Mesenchymal stem cell (in vitro differentiated cells and primary cell): Measurements from ENCODE around the gene PRKACA.

ENCODE experiments used
- DNase-seq: peaks from one replicate; pipeline ENCODE4 v3.0.0-alpha.2; 2013
- H2AFZ ChIP-seq: one replicate; pipeline ENCODE4 v1.6.1; 2013; ENCODE audit warnings: low read depth, mild to moderate bottlenecking, control low read depth, inconsistent platforms, low read length, moderate library complexity
- H2AK5ac ChIP-seq: 2 replicates; pipeline ENCODE4 v1.6.1; 2013; ENCODE audit warnings: low read length, moderate library complexity, mild to moderate bottlenecking, inconsistent platforms; ENCODE audit not compliant: severe bottlenecking
- H2BK120ac ChIP-seq: one replicate; pipeline ENCODE4 v1.6.1; 2013; ENCODE audit warnings: low read depth, mild to moderate bottlenecking, inconsistent platforms, low read length, moderate library complexity
- H2BK12ac ChIP-seq, 2 experiments: one replicate each; pipeline ENCODE4 v1.6.1; 2013; ENCODE audit warnings: inconsistent platforms in 2 of 2, low read length in 2 of 2, mild to moderate bottlenecking in 2 of 2, moderate library complexity in 2 of 2, control low read depth in 1 of 2
- H2BK15ac ChIP-seq: one replicate; pipeline ENCODE4 v1.6.1; 2013; ENCODE audit warnings: mild to moderate bottlenecking, low read depth, inconsistent platforms; ENCODE audit not compliant: poor library complexity, severe bottlenecking
- H2BK5ac ChIP-seq: 2 replicates; pipeline ENCODE4 v1.6.1; 2013; ENCODE audit warnings: low read depth, mild to moderate bottlenecking, low read length, control low read depth, inconsistent platforms; ENCODE audit not compliant: poor library complexity, severe bottlenecking
- H3K14ac ChIP-seq, 2 experiments: one replicate each; pipeline ENCODE4 v1.6.1; 2013; ENCODE audit warnings: inconsistent platforms in 2 of 2, low read length in 2 of 2, control low read depth in 1 of 2, mild to moderate bottlenecking in 1 of 2, moderate library complexity in 1 of 2
- H3K18ac ChIP-seq, 2 experiments: one replicate each; pipeline ENCODE4 v1.6.1; 2013; ENCODE audit warnings: inconsistent platforms in 2 of 2, low read length in 2 of 2, control low read depth in 1 of 2, low read depth in 1 of 2, mild to moderate bottlenecking in 1 of 2
- H3K23ac ChIP-seq, 2 experiments: one replicate each; pipeline ENCODE4 v1.6.1; 2013; ENCODE audit warnings: inconsistent platforms in 2 of 2, low read length in 2 of 2, mild to moderate bottlenecking in 2 of 2, moderate library complexity in 2 of 2, control low read depth in 1 of 2
- H3K27ac ChIP-seq: 2 replicates; pipeline ENCODE4 v1.5.1; 2013; ENCODE audit warnings: mild to moderate bottlenecking, moderate library complexity, low read length, control low read depth, inconsistent platforms; ENCODE audit not compliant: poor library complexity, severe bottlenecking
- H3K27me3 ChIP-seq, 2 experiments: 2 replicates each; pipeline versions ENCODE4 v1.6.1 to v1.7.0; 2013; ENCODE audit warnings: low read length in 2 of 2, mild to moderate bottlenecking in 2 of 2, moderate library complexity in 2 of 2, control low read depth in 1 of 2, inconsistent platforms in 1 of 2; ENCODE audit not compliant: control insufficient read depth in 1 of 2, insufficient read depth in 1 of 2
- H3K36me3 ChIP-seq, 2 experiments: 2 replicates each; pipeline versions ENCODE4 v1.6.1 to v1.7.0; 2013; ENCODE audit warnings: low read length in 2 of 2, control low read depth in 1 of 2, inconsistent platforms in 1 of 2, low read depth in 1 of 2, mild to moderate bottlenecking in 1 of 2; ENCODE audit not compliant: insufficient read depth in 2 of 2, control insufficient read depth in 1 of 2
- H3K4ac ChIP-seq, 2 experiments: one replicate each; pipeline ENCODE4 v1.6.1; 2013; ENCODE audit warnings: inconsistent platforms in 2 of 2, low read length in 2 of 2, mild to moderate bottlenecking in 2 of 2, moderate library complexity in 2 of 2, control low read depth in 1 of 2, low read depth in 1 of 2
- H3K4me1 ChIP-seq: 2 replicates; pipeline ENCODE4 v1.6.1; 2013; ENCODE audit warnings: low read depth, low read length, control low read depth; ENCODE audit not compliant: control insufficient read depth, insufficient read depth
- H3K4me2 ChIP-seq: 2 replicates; pipeline ENCODE4 v1.6.1; 2013; ENCODE audit warnings: low read length, mild to moderate bottlenecking, inconsistent platforms; ENCODE audit not compliant: poor library complexity, severe bottlenecking
- H3K4me3 ChIP-seq, 2 experiments: 2 replicates each; pipeline versions ENCODE4 v1.5.1 to v1.7.0; 2013; ENCODE audit warnings: low read length in 2 of 2, mild to moderate bottlenecking in 2 of 2, control low read depth in 1 of 2, low read depth in 1 of 2; ENCODE audit not compliant: insufficient read depth in 1 of 2
- H3K79me1 ChIP-seq: replicated peaks from 2 replicates; pipeline ENCODE4 v1.6.1; 2013; ENCODE audit warnings: mild to moderate bottlenecking, control low read depth, low read length, inconsistent platforms; ENCODE audit not compliant: poor library complexity, severe bottlenecking
- H3K9ac ChIP-seq: 2 replicates; pipeline ENCODE4 v1.7.0; 2013; ENCODE audit warnings: mild to moderate bottlenecking, low read length, moderate library complexity
- H3K9me3 ChIP-seq: 2 replicates; pipeline ENCODE4 v1.7.0; 2013; ENCODE audit warnings: mild to moderate bottlenecking, low read length; ENCODE audit not compliant: control insufficient read depth
- H4K8ac ChIP-seq: one replicate; pipeline ENCODE4 v1.6.1; 2013; ENCODE audit warnings: inconsistent platforms, mild to moderate bottlenecking, low read length, moderate library complexity
- H4K91ac ChIP-seq: one replicate; pipeline ENCODE4 v1.6.1; 2013; ENCODE audit warnings: mild to moderate bottlenecking, low read length, inconsistent platforms
- whole genome bisulfite sequencing: methylation state at CpG from one replicate; pipeline ENCODE4 v1.1.7; 2013; ENCODE audit warnings: mixed read lengths; 5-methylcytosine and 5-hydroxymethylcytosine counted together

Gene PRKACA

DNA sequence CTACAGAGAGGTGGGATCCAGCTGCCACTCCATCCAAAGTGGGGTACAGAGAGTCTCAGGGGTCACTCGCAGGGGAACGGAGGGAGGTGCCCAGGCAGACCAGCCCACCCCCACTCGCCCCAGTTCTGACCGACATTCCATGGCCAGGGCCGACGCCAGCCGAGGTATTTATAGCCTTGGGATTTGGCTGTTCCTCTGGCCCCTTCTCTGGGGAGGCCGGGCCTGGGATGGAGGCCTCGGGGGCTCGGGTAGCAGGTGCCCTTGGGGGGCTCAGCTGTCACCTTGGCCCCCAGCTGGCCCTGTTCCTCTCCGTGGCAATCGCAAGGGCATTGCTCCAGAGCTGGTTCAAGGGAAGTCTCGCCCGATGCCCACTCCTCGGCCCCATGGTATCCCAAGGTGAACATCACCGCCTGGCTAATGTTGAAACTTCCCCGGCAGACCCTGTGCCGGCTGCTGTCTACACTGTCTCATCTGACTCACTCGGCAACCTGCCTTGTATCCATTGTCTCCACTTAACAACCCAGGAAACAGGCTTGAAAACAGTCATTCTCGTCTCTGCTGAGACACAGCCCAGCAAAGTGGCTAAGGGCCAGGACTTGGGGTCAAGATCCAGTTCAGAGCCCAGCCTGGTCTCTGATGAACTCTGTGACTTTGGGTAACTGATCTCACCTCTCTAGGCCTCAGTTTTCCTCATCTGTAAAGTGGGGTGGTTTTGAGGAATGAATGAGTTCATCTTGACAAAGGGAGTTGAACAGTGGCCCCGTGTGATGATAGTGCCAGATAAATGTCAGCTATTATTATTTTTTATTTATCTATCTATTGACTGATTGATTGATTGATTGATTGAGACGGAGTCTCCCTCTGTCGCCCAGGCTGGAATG is 9.7 kb downstream of the PRKACA start:
- Histone ChIP-seq H3K27me3 (no peaks in the 10 kb centered on the region), H4K8ac (peak overlapping the region; percentile 16), H3K4ac (no peak overlapping the region), H3K23ac (no peak overlapping the region), H2AK5ac (no peak overlapping the region), H2BK5ac (no peak overlapping the region), H3K36me3 (peaks cover 30 to 40% of the 10 kb centered on the region in 2 experiments), H3K4me2 (no peak overlapping the region), H4K91ac (no peak overlapping the region), H3K27ac (no peak overlapping the region), H3K4me1 (peaks cover 21% of the 10 kb centered on the region), H3K9ac (peak overlapping the region; percentile 30), H3K18ac (no peak overlapping the region), H3K4me3 (peak overlapping the region in 1 of 2 experiments; percentile 1), H3K14ac (no peak overlapping the region), H3K9me3 (no peaks in the 10 kb centered on the region), H2BK12ac (no peak overlapping the region), H2AFZ (no peak overlapping the region), H2BK15ac (peak overlapping the region; percentile 12), H2BK120ac (no peak overlapping the region), H3K79me1 (peaks cover 28% of the 10 kb centered on the region)
- DNase-seq = no peak
- 91% methylated on average over 22 of the region's 23 CpGs for WGBS

DNA sequence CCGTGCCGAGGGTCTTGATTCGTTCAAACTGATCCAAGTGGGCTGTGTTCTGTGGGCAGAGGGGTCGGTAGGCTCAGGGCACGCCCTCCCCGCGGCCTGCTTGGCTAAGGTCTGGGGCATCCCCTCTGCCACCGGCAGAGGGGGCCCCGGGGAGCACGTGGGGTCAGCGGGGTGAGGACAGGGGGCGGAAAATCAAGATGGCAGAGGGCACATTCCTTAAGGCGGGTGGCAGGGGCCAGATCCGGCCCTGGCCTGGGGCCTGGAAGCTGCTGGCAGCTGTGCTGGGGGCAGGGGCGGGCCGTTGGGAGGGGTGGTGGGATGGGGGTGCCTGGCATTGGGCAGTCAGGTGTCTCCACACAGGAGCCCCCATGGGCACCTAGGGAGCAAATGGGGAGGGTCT is 10.7 kb downstream of the PRKACA start:
- Histone ChIP-seq H3K9me3 (no peaks in the 10 kb centered on the region), H3K27ac (no peak overlapping the region)
- 89% methylated on average over 16 of the region's 16 CpGs for WGBS

DNA sequence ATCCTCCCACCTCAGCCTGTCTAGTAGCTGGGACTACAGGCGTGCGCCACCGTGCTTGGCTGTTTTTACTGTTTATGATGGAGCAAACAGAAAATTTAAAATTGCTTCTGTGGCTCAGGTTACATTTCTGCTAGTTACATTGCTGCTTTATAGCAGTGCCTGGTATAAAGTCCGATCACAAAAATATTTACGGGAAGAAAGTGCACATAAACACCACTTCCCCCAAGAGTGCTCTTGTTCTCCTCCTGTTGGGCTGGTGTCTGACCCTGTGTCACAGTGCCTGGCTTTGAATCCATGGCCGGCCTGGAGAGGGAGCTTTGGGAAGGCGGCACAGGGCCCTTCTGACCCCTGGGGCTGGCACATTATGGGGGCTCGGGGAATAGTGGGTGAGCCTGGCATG is 11.9 kb downstream of the PRKACA start:
- 97% methylated on average over 8 of the region's 8 CpGs for WGBS

More for the DNA sequence above, 10.7 kb downstream of the PRKACA start:
- no peak overlapping the region for H3K18ac ChIP-seq
- no peak overlapping the region for H3K23ac ChIP-seq
- no peak for DNase-seq
- no peak overlapping the region for H2BK12ac ChIP-seq
- H2AK5ac ChIP-seq = no peak overlapping the region
- H2AFZ ChIP-seq = no peak overlapping the region
- H3K27me3 ChIP-seq = no peaks in the 10 kb centered on the region
- H3K9ac ChIP-seq = no peak overlapping the region
- H4K91ac ChIP-seq = no peak overlapping the region
- H3K4me2 ChIP-seq = no peak overlapping the region
- no peak overlapping the region for H4K8ac ChIP-seq
- H3K14ac ChIP-seq = no peak overlapping the region
- no peak overlapping the region for H2BK120ac ChIP-seq
- H3K4me1 ChIP-seq = peaks cover 11% of the 10 kb centered on the region
- peaks cover 26% of the 10 kb centered on the region for H3K79me1 ChIP-seq
- H3K4me3 ChIP-seq = no peak overlapping the region
- no peak overlapping the region for H3K4ac ChIP-seq
- peaks cover 38 to 49% of the 10 kb centered on the region in 2 experiments for H3K36me3 ChIP-seq
- H2BK15ac ChIP-seq = no peak overlapping the region
- H2BK5ac ChIP-seq = no peak overlapping the region

DNA sequence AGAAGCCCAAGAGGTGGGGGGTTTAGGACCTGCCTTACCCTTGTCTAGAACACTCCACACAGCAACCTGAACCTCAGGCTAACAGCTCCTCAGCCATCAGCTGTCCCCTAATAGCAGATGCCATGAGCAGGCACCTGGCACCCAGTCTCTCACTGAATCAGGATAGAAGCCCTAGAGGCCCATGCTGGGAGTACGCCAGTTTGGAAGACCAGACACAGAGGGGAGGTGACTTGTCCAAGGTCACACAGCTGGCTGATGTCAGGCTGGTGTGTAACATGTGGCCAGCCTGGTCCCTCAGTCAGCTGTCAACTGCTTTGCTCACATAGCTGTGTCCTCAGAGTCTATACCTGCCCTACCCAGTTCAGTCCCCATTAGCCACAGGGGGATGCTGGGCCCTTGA is 14.3 kb downstream of the PRKACA start:
- Histone ChIP-seq H3K4me3 (no peak overlapping the region), H3K14ac (no peak overlapping the region), H3K18ac (no peak overlapping the region), H3K4ac (no peak overlapping the region), H3K36me3 (peaks cover 53 to 69% of the 10 kb centered on the region in 2 experiments), H2BK5ac (no peak overlapping the region), H2AK5ac (no peak overlapping the region), H2BK120ac (no peak overlapping the region), H3K23ac (no peak overlapping the region), H2AFZ (no peak overlapping the region), H2BK15ac (no peak overlapping the region), H3K4me1 (peaks cover 3% of the 10 kb centered on the region), H3K9ac (no peak overlapping the region), H2BK12ac (no peak overlapping the region), H3K9me3 (no peaks in the 10 kb centered on the region), H3K79me1 (peaks cover 13% of the 10 kb centered on the region), H3K27ac (no peak overlapping the region), H3K27me3 (no peaks in the 10 kb centered on the region), H3K4me2 (no peak overlapping the region), H4K91ac (peak overlapping the region; percentile 8), H4K8ac (no peak overlapping the region)
- DNase-seq = no peak
- 100% methylated on average over 1 of the region's 1 CpG for WGBS

More for the DNA sequence above, 11.9 kb downstream of the PRKACA start:
- DNase-seq = no peak
- no peak overlapping the region for H2BK12ac ChIP-seq
- no peak overlapping the region for H3K4me2 ChIP-seq
- no peak overlapping the region for H2AK5ac ChIP-seq
- no peak overlapping the region for H2BK5ac ChIP-seq
- H2AFZ ChIP-seq = no peak overlapping the region
- H4K8ac ChIP-seq = no peak overlapping the region
- no peak overlapping the region for H3K9ac ChIP-seq
- no peak overlapping the region for H3K4ac ChIP-seq
- no peak overlapping the region for H3K18ac ChIP-seq
- no peak overlapping the region for H3K4me3 ChIP-seq
- H3K9me3 ChIP-seq = no peaks in the 10 kb centered on the region
- H3K23ac ChIP-seq = no peak overlapping the region
- no peak overlapping the region for H4K91ac ChIP-seq
- no peak overlapping the region for H2BK15ac ChIP-seq
- H3K79me1 ChIP-seq = peaks cover 17% of the 10 kb centered on the region
- H3K27me3 ChIP-seq = no peaks in the 10 kb centered on the region
- no peak overlapping the region for H3K14ac ChIP-seq
- H3K27ac ChIP-seq = no peak overlapping the region
- peaks cover 5% of the 10 kb centered on the region for H3K4me1 ChIP-seq
- H3K36me3 ChIP-seq = peaks cover 46 to 60% of the 10 kb centered on the region in 2 experiments
- no peak overlapping the region for H2BK120ac ChIP-seq
